RCC 7860 (cell line): ENCODE results near the gene G6PC3.
A peak's percentile ranks its signal among the peaks of the same experiment; 100 is the strongest.

ENCODE experiments used
- DNase-seq: peaks from one replicate; pipeline ENCODE4 v3.0.0-alpha.2; 2015; ENCODE audit warnings: low spot score
- FAIRE-seq: peaks from 2 replicates; lab custom pipeline; 2012; peaks lifted over from hg19 to GRCh38; lab: Jason Lieb, UNC

The G6PC3 gene

DNA sequence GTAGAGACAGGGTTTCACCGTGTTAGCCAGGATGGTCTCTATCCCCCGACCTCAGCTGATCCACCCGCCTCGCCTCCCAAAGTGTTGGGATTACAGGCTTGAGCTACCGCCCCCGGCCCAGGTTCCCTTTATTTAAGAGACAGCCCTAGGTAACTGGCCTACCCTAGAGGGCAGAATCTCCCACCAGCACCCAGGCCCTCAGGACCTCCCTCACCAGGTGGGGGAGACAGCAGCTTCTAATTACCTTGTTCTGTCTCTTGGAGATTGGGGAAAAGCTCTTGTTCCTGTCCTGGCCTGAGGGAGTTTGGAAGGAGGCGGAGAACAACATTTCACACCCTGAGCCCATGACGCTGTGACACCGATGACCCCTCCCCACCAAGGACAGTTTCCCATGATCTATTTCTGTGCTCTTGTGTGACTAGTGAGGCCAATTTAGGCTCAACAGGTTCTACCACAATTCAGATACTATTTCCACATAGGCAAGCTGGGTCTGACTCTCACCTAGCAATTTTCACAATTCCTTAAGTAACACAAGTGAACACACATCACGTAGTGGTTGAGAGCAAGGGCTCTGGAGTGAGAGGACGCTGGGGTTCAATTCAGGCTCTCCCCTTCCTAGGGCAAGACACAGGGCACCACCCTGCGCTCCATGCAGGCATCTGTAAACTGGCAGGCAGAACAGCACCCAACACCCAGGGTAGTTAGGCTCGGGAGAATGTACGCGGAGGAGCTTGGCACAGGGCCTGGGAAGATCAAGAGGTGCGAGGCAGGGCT is 32.5 kb downstream of the G6PC3 start:
- DNase-seq (no peak), FAIRE-seq (no peak)

DNA sequence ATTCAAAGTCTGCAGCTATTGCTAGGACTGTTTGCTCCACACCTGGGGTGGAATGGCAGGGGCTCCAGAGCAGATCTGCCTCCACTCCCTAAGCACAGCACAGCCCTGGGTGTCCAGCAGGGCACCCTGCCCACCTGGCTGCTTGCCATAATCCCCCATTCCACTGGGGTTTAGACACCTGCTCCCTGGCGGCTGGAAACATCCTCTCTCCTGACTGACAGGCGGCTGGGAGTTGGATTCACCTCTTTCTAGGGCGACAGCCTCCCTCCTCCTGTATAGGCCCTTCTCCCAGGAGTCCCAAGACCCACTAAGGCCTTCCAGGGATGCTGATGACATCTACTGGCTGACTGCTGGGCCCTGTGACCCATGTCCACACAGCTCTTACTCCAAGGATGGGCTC is 34.9 kb downstream of the G6PC3 start:
- FAIRE-seq (no peak), DNase-seq (no peak)

DNA sequence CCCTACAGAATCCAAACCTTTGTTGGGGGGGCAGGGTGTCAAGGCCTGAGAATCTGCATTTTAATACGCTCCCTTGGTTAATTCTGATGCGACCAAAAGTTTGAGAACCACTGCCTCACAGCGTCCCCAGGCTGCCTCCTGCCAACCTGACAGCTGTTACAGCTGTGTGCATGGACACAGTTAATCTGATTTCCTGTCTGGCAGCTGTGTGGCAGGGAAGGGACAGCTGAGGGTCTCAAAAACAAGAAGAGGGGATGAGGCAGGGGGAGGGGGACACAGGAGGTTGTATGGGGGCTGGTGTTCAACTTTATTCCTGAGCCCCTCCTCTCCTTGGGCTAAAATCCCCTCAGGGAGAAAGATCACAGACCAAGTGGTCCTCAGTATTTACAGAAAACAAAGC is 35.4 kb downstream of the G6PC3 start:
- FAIRE-seq (no peak), DNase-seq (no peak)

DNA sequence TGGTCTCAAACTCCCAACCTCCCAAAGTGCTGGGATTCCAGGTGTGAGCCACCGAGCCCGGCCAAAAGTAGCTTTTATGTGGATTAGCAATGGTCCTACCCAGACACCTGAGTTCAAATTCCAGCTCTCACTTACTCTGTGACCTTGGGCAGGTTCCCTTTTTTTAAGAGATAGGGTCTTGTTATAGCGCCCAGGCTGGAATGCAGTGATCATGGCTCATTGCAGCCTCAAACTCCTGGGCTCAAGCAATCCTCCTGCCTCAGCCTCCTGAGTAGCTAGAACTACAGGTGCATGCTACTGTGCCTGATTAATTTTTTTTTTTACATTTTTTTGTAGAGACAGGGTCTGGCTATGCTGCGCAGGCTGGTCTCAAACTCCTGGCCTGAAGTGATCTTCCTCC is 36.3 kb downstream of the G6PC3 start:
- DNase-seq = no peak
- FAIRE-seq = no peak

DNA sequence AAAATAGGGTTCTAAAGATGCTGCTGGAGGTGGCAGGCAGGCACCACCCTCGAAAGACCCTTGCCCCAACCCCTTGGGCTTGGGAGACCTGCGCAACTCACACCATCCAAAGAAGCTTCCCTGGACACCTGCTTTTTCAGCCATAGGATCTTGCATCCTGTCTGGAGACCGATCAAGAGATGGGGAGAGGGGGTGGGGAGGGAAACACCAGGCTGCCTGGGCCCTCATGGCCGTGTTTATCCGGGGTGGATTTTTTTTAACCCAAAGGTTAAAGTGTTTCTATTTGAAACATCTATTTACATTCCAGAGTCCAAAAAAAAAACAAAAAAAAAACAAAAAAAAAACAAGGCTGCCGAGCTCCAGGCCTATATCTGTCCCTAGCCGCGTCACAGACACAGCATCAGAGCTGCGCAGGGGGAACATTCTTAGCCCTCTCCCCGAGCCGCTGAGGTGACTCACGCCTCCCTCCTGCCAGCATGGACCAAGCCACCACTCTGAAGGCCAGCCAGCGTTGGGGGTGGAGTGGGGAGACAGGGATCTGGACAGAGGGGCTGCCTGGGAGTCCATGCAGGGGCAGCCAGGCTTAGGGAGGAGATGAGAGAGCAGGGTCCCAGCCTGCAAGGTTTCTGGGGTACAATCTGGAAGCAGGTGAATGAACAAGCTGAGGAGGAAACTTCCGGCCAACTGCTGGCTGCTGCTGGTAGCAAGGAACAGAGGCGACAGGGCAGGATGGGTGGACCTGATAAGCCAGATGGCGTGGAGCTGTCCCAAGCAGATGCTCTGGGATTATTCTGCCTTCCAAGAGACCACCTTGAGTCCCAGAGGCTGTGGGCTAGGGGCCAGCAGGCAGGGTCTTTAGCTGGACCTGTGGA is 38.1 kb downstream of the G6PC3 start:
- FAIRE-seq (peak; percentile 66), DNase-seq (peak; percentile 68)

DNA sequence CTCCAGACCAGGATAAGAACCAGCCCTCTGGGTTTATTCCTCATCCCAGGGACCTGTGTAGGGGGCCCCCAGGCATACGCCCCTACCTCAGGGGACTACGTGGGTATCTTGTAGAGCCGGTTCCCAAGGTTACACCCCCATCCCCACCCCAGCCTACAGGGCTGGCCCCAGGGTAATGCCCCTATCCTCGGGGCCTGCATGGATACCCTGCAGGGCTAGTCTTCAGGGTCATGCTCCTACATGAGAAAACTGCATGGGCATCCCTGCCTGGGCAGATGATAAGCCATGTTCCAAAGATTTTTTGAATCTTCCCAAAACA is 38.7 kb downstream of the G6PC3 start:
- no peak for DNase-seq
- FAIRE-seq = no peak

DNA sequence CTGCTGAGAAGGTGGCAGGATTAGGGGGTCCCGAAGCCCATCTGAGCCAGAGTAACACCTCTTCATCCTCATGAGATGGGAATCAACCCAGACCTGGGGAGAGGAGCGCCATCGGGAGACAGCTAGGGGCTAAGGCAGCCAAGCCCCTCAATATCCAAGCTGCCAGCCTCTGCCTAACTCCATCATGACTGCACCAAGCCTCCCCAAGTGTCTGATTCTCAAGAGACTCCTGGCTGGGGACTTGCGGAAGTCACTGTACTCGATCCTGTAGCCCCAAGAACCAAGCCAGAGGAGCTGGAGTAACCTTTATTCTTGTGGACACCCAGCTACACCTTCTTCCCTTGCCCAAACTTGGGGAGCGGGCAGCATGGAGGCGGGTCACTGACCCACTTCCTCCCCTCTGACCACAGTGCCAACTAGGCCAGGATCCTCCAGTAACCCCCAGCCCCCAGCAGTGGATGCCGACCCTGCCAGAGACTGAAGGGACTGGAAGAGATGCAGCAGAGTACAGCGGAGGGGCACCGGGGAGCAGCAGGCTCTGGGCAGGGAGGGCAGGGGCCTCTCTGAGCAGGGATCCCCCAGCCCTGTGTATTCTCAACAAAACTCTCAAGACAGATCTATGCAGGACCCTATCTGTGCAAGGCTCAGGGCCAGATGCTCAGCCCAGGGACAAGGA is 39.6 kb downstream of the G6PC3 start:
- no peak for DNase-seq
- no peak for FAIRE-seq

DNA sequence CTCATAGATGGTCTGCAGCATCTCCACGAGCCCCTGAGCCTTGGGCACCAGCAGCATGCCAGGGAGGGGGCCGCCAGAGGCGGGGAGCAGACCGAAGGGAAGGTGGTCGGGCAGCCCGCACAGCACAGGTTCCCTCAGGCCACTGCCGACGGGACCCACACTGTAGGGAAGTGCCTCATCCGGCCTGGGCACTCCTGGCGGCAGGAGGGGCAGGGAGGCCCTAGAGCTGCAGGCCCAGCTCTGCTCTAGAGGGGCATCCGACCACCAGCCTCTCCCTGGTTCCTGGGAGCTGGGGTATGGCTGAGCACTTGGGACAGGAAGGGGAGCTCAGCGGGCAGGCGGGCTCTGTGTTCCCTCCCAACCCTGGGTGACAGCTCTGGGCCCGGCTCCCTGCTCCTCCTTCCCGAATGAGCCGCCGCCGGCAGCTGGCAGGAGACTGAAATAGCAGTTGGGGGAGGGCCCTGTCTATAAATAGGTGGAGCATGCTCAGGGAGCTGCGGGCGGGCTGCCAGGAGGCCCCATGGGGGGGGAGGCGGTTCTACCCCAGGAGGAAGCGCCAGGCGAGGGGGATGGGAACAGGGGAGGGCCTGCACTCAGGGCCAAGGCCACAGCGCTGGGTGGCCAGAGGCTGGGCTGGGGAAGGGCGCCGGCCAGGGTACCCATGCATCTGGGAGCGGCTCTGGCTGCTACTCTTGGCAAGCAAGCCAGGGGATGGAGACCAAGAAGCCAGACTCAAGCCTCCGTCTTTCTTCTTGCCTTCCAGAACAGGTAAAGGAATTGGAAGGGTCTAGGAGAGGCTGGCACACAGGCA is 40.5 kb downstream of the G6PC3 start:
- FAIRE-seq (peak; percentile 45), DNase-seq (peak; percentile 84)

DNA sequence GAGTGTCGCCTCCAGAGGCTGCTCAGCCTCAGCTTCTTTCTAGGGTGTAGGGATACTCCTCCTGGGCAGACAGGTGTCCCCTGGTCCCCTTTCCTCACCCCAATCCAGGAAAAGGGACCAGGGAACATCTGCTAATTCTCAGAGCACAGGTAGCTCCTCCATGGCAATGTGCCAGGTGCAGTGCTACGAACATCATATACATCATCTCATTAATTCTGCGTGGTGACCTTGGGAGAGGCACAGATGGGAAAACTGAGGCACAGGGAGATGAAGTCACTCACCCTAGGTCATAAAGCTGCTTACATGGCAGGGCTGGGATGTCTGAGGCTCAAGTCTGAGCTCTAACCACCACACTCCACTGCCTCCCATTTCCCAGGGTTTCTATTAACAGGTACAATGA is 41.2 kb downstream of the G6PC3 start:
- DNase-seq = no peak

DNA sequence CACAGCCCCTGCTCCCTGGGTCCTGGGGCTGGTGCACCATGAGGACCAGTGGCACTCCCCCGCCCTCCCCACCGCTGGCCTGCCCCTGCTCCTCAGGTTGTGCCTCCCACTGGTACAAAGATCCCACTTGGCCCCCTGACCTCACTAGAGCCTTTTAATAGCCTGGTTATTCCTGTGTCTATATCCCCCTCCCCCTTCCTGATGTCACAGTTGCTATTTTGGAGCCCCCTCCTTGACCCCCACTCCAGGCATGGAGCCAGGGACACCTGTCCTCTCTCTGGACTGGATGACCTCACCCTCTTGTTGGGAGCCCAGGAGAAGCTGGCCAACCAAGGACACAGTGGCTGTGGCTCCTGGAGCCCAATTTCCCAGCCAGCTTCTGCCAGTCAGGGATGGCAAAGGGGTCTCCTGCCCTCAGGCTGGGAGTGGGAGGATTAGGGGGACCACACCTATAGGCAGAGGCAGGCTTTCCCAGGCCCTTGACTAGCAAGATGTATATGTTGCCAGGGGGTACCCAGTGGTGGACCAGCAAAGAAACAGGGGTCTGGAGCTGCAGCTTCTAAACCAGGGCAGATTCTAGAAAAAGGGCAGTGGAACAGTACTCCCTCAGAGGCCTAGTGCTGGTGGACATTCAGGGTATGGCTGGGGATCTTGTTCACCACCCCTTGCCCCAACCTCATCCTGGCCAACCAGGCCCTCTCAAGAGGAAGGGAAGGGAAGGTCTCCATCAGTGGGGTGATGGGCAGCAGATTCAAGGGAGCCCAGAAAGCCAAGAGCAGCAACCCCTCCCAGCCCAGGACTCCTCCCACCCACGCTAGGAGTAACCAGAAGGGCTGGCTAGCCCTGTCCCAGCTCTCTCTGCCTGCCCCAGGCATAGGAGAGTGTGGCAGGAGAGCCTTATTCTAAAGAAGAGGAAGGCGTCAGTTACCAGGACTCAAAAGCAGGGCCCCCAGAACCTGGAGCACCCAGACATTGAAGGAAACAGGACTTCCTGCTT is 42.0 kb downstream of the G6PC3 start:
- FAIRE-seq = no peak
- no peak for DNase-seq

More for the DNA sequence above, 41.2 kb downstream of the G6PC3 start:
- no peak for FAIRE-seq

DNA sequence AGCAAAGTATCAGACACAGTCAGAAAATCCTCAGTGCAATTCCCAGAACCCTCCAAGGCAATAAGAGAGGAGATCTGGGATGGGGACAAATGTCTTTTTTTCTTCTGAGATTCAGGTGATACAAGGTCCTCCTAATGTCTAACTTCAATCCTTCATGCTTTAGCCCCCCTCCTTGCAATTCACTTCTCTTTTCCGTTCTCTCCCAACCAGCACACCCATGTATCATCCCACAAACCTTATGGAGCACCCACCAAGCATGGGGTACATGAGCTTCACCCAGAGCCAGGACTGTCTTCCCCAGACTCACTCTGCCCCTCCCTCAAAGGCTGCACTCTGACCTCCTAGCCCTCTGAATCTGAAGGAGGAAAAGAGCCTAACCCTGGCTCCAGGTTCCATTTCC is 42.8 kb downstream of the G6PC3 start:
- FAIRE-seq (no peak), DNase-seq (no peak)

DNA sequence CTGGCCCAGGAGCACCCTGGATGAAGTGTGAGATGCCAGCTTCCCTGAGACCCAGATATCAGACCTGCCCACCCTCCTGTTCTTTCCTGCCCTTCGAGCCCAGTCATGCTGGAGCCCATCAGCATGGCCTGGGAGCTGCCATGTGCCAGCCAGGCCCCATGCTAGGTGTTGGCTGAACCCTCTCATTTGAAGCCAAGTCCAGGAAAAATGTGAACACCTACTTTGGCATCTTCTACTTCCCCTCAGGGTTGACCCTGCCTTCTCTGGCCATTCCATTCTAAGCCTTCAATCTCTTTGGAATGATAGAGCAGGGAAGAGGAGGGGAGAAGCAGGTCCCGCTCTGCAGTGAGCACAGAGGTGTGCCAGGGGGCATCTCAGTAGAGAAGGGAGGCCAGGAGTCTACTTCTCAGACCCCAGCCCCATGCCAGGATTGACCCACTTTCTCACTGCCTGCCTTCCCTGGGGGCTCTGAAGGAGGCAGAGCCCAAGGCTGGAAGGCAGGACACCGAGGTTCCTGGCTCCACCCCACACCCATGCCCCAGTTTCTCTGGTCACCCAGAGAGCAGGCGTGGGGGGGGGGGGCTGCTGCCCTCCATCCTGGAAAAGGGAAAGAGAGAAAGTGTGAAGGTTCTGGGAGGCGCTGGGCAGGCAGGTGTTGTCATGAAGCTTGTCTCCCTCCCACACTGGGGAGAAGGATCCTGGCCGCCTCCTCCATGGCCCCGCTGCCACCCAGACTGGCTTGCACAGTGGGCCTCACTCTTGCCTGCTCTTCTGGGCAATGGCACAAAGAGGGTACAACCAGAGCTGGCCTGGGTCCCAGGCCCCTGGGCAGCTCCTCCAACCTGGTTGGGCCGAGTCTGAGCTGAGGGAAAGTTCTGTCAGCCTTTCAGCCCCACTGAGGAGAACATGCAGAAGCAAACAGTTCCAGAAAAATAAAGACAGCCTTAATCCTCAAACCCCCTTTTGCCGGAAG is 43.6 kb downstream of the G6PC3 start:
- no peak for FAIRE-seq

DNA sequence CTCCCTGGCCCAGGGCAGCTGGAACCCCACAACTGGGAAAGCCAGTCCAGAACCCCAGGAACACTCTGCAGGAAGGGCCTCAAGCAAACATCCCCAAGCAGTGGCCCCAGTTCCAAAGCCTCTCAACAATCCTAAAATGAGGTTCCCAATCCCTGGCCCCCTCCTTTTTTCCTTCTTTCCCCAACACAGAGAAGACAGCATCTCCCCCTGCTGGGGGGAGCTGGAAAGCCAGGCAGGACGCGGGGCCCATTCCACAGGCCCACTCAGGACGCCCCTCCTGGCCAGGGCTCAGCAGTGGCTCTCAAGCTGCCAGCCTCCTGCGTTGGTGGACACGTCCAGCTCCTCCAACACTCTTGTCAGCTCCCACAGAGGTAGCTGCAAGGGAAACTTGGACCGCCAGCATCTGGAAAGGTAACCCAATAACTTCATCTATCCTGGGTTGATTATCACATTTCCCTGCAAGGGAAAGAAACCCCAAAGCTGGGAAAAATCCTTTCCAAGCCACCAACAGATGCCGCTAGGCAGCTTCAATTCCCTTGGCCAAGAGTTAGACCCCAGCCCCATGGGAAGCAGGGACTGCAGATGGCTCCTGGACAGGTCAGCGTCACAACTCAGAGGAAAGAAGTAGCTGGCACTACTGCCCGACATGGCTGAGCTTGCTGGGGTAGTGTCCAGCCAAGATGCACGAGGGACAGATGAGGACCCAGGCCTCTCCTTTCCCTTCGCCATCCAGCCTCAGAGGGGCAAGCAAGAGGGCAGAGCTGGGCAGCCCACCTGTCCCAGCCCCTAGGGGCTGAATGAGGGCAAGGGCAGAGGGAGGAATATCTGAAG is 45.3 kb downstream of the G6PC3 start:
- DNase-seq = no peak
- no peak for FAIRE-seq

More for the DNA sequence above, 43.6 kb downstream of the G6PC3 start:
- no peak for DNase-seq

DNA sequence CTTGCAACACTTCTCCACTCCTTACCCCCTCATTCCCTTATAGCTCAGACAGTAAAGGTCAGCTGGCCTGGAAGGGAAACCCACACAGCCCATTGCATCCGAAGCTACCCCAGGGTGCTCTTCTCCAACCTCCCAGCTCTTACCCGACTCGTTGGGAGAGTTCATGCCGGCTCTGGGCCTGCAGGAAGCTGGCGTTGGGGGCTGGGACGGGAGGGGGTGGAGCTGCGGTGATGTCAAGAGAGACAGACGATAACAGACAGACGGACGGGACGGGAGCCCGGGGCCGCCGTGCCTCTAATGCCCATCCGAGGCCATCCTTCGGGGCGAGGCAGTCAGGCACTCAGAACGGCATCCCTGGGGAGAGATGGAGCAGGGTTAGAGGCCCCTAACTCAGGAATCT is 46.8 kb downstream of the G6PC3 start:
- no peak for FAIRE-seq
- DNase-seq = no peak

DNA sequence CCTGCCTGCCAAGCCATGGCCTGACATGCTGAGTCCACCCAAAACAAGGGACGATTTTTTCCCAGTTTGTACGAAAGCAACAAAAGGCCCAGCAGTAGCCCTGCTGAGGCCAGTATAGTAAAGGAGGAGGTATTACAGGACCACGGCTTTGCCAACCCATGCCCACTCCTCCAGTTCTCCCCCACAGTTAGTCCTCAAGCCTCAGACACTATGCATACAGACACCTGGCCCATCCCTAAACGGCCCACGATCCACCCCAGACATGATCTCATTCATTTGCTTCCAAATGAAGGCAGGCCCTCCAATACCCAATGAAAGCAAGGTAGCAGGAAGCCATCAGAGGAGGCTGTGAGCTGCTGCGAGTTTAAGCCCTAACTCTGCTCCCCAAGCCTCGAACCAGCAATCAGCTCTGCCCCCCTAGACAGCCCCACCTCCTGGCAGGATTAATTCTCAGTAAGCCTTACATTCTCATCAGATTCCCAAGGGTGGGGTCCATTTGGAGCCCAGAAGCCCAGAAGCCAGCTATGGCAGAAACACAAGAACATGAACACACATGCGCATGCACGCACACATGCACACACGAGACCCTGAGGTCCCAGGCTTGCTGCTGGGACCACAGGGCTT is 48.0 kb downstream of the G6PC3 start:
- FAIRE-seq (no peak), DNase-seq (no peak)

DNA sequence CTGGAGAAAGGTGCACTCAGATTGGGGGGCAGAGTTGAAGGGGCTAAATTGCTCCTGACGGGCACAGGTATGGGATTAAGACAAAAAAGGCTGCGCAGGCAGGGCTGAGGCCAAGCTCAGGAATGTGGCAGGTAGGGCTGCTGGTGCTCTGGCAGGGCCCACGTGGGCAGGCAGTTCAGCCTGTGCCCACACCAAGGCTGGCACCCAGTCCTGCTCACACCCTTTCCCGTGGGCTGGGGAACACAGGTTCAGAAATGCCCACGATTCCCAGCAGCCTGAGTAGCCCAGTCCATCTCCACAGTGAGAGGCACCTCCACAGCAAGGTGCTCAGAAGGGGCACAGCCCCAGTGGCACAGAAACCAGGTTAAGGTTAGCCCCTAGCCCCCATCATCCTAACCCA is 48.5 kb downstream of the G6PC3 start:
- FAIRE-seq (no peak), DNase-seq (no peak)

DNA sequence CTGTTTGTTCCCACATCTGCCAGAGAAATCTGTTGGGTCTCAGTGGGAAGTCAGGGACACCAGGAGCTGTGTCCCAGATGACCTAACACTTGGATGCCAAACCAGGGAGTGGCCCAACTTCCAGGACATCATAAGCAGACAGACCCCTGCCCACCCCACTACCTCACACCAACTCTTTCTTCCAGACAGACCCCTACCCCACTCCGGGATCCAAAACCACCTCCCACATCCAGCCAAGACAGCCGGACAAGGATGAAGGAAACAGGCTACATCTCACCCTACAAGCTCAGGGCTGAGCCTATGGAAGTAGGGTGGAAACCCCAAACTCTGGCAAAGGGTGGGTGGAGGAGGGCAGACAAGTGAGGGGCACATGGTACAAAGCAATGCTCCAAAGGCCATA is 49.3 kb downstream of the G6PC3 start:
- no peak for FAIRE-seq

More for the DNA sequence above, 49.3 kb downstream of the G6PC3 start:
- no peak for DNase-seq
